Measurements from ENCODE around the gene IGF2BP2.
A peak's percentile ranks its signal among the peaks of the same experiment; 100 is the strongest.
"Not testable (repeated sequence)": the region's sequence is repeated elsewhere in the genome, so short reads cannot be mapped to it uniquely, and the experiment has no call there.

Gene IGF2BP2

GRCh38 chr3:185797993-185798830 is 26.6 kb downstream of the IGF2BP2 start:
- Mint-ChIP-seq H3K27me3 (peaks cover 8% of the 10 kb centered on the region), H3K9me3 (no peaks in the 10 kb centered on the region), H3K4me1 (peaks cover 6% of the 10 kb centered on the region), H3K27ac (no peak overlapping the region), H3K36me3 (ENCODE audit: low read depth) (no peaks in the 10 kb centered on the region), H3K4me3 (no peak overlapping the region)
- DNase-seq (no peak), ATAC-seq (no peak)

- Mint-ChIP-seq H3K9me3 (no peaks in the 10 kb centered on the region), H3K4me3 (no peak overlapping the region)
Measured at GRCh38 chr3:185797108-185797881, 27.5 kb downstream of the IGF2BP2 start.

GRCh38 chr3:185796431-185797107 is 28.3 kb downstream of the IGF2BP2 start:
- DNase-seq, result no peak
- H3K27ac Mint-ChIP-seq, result no peak overlapping the region

More at GRCh38 chr3:185797108-185797881, 27.5 kb downstream of the IGF2BP2 start:
- no peak for ATAC-seq
- no peak for DNase-seq
- no peak overlapping the region for H3K27ac Mint-ChIP-seq
- no peaks in the 10 kb centered on the region for H3K36me3 Mint-ChIP-seq (ENCODE audit: low read depth)
- H3K4me1 Mint-ChIP-seq, result peaks cover 6% of the 10 kb centered on the region
- peaks cover 11% of the 10 kb centered on the region for H3K27me3 Mint-ChIP-seq

GRCh38 chr3:185793381-185793780 is 31.5 kb downstream of the IGF2BP2 start:
- Mint-ChIP-seq H3K27ac (no peak overlapping the region), H3K27me3 (peaks cover 10% of the 10 kb centered on the region), H3K36me3 (ENCODE audit: low read depth) (no peaks in the 10 kb centered on the region), H3K4me1 (peaks cover 6% of the 10 kb centered on the region), H3K4me3 (no peak overlapping the region), H3K9me3 (no peaks in the 10 kb centered on the region)
- no peak for ATAC-seq
- DNase-seq, result no peak

More at GRCh38 chr3:185796431-185797107, 28.3 kb downstream of the IGF2BP2 start:
- no peaks in the 10 kb centered on the region for H3K36me3 Mint-ChIP-seq (ENCODE audit: low read depth)
- peaks cover 11% of the 10 kb centered on the region for H3K27me3 Mint-ChIP-seq
- peak; percentile 20 for ATAC-seq
- H3K4me1 Mint-ChIP-seq, result peaks cover 6% of the 10 kb centered on the region
- no peaks in the 10 kb centered on the region for H3K9me3 Mint-ChIP-seq
- H3K4me3 Mint-ChIP-seq, result no peak overlapping the region

GRCh38 chr3:185792955-185793354 is 31.9 kb downstream of the IGF2BP2 start:
- Mint-ChIP-seq H3K9me3 (no peaks in the 10 kb centered on the region), H3K27me3 (peaks cover 8% of the 10 kb centered on the region), H3K27ac (no peak overlapping the region), H3K4me3 (no peak overlapping the region), H3K36me3 (ENCODE audit: low read depth) (no peaks in the 10 kb centered on the region), H3K4me1 (peaks cover 6% of the 10 kb centered on the region)
- ATAC-seq, result no peak
- DNase-seq, result no peak

- Mint-ChIP-seq H3K4me3 (no peak overlapping the region), H3K4me1 (peaks cover 5% of the 10 kb centered on the region), H3K36me3 (ENCODE audit: low read depth) (no peaks in the 10 kb centered on the region), H3K27ac (no peak overlapping the region), H3K9me3 (no peaks in the 10 kb centered on the region), H3K27me3 (peaks cover 4% of the 10 kb centered on the region)
- ATAC-seq, result no peak
- no peak for DNase-seq
Measured at GRCh38 chr3:185789891-185790830, 34.7 kb downstream of the IGF2BP2 start.

- Mint-ChIP-seq H3K9me3 (no peaks in the 10 kb centered on the region), H3K27me3 (peaks cover 3% of the 10 kb centered on the region), H3K4me1 (no peaks in the 10 kb centered on the region), H3K27ac (no peak overlapping the region), H3K4me3 (no peak overlapping the region), H3K36me3 (ENCODE audit: low read depth) (no peaks in the 10 kb centered on the region)
- ATAC-seq (no peak), DNase-seq (no peak)
Measured at GRCh38 chr3:185789134-185789533, 35.7 kb downstream of the IGF2BP2 start.

GRCh38 chr3:185788292-185788691 is 36.5 kb downstream of the IGF2BP2 start:
- no peaks in the 10 kb centered on the region for H3K9me3 Mint-ChIP-seq
- peaks cover 3% of the 10 kb centered on the region for H3K27me3 Mint-ChIP-seq
- no peak overlapping the region for H3K27ac Mint-ChIP-seq
- DNase-seq, result no peak
- no peak overlapping the region for H3K4me3 Mint-ChIP-seq
- no peak for ATAC-seq
- H3K36me3 Mint-ChIP-seq (ENCODE audit: low read depth), result no peaks in the 10 kb centered on the region
- no peaks in the 10 kb centered on the region for H3K4me1 Mint-ChIP-seq

- ATAC-seq, result no peak
- Mint-ChIP-seq H3K27ac (no peak overlapping the region), H3K9me3 (no peaks in the 10 kb centered on the region), H3K4me3 (no peak overlapping the region), H3K27me3 (no peaks in the 10 kb centered on the region), H3K36me3 (ENCODE audit: low read depth) (no peaks in the 10 kb centered on the region), H3K4me1 (no peaks in the 10 kb centered on the region)
- DNase-seq, result no peak
Measured at GRCh38 chr3:185786956-185787877, 37.6 kb downstream of the IGF2BP2 start.

- ATAC-seq; H3K4me3 Mint-ChIP-seq; H3K27ac Mint-ChIP-seq; DNase-seq; H3K9me3 Mint-ChIP-seq; H3K4me1 Mint-ChIP-seq; H3K27me3 Mint-ChIP-seq; H3K36me3 Mint-ChIP-seq (ENCODE audit: low read depth): not testable (repeated sequence)
Measured at GRCh38 chr3:185786258-185786657, 38.6 kb downstream of the IGF2BP2 start.

GRCh38 chr3:185784317-185784716 is 40.5 kb downstream of the IGF2BP2 start:
- DNase-seq, result no peak
- ATAC-seq, result no peak
- Mint-ChIP-seq H3K4me1 (no peaks in the 10 kb centered on the region), H3K4me3 (no peak overlapping the region), H3K27me3 (peaks cover 2% of the 10 kb centered on the region), H3K27ac (no peak overlapping the region), H3K9me3 (no peaks in the 10 kb centered on the region), H3K36me3 (ENCODE audit: low read depth) (no peaks in the 10 kb centered on the region)

- ATAC-seq (no peak), DNase-seq (no peak)
- Mint-ChIP-seq H3K4me3 (no peak overlapping the region), H3K36me3 (ENCODE audit: low read depth) (no peaks in the 10 kb centered on the region), H3K27me3 (peaks cover 2% of the 10 kb centered on the region), H3K4me1 (no peaks in the 10 kb centered on the region), H3K9me3 (no peaks in the 10 kb centered on the region), H3K27ac (no peak overlapping the region)
Measured at GRCh38 chr3:185781759-185782158, 43.1 kb downstream of the IGF2BP2 start.

GRCh38 chr3:185779461-185779860 is 45.4 kb downstream of the IGF2BP2 start:
- no peaks in the 10 kb centered on the region for H3K36me3 Mint-ChIP-seq (ENCODE audit: low read depth)
- no peak for ATAC-seq
- H3K27ac Mint-ChIP-seq, result no peak overlapping the region
- H3K4me3 Mint-ChIP-seq, result no peak overlapping the region
- H3K27me3 Mint-ChIP-seq, result peaks cover 2% of the 10 kb centered on the region
- H3K4me1 Mint-ChIP-seq, result no peaks in the 10 kb centered on the region
- H3K9me3 Mint-ChIP-seq, result no peaks in the 10 kb centered on the region
- DNase-seq, result no peak

All from activated naive CD8-positive, alpha-beta T cell treated with anti-CD3 and anti-CD28 coated beads, Interleukin-2, amount 50 U/mL, for 24 hours (primary cell).